ENCODE data around the gene PNMT. TPM values are rescaled to one million over a fixed set of nuclear protein-coding genes. Genes with fewer than 3 reads are reported as not detected.
A peak's percentile ranks its signal among the peaks of the same experiment; 100 is the strongest.

The PNMT gene
- total and polyA plus RNA-seq, 2 donors (not counting 1 experiment from before 2014, with no cell fraction given), result 0.13 to 0.76 TPM

DNA sequence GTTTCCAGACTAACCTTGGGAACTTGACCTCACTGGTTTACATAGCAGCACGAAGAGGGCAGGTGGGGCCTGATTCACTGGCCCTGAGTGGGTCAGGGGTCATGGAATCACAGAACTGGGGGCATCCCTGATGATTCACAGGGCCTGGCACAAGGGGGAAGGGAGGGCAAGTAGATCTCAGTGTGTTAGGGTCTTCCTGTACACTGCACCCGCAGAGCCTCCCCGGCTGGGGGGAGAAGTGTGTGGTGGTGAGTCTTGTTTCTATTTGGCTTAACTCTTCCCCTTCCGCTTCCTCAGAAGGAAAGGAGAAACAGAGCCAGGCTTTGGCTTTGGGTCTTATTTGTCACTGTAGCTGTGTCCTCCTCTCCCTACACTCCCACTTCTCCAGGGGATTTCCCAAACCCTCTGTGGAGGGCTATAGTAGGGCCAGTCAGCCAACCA lies 27.6 kb upstream of the PNMT start:
- Histone ChIP-seq H3K27me3 (replicated peaks in 1 of 4; ENCODE audit: control extremely low read depth in 1 of 4, control insufficient read depth in 3 of 4, insufficient read depth in 4 of 4, low read length in 3 of 4) (no peaks in the 10 kb centered on the region), H3K4me3 (ENCODE audit: control extremely low read depth in 1 of 5, extremely low read depth in 1 of 5, insufficient read depth in 1 of 5, low read depth in 2 of 5, low read length in 4 of 5) (no peak overlapping the region), H2AFZ (ENCODE audit: insufficient read depth, low read depth, low read length, poor library complexity, severe bottlenecking) (no peak overlapping the region), H3K79me2 (ENCODE audit: control insufficient read depth, insufficient read depth, low read length) (peaks cover 100% of the 10 kb centered on the region), H3K9me3 (ENCODE audit: control extremely low read depth in 1 of 3, control insufficient read depth in 2 of 3, insufficient read depth in 1 of 3, low read length in 2 of 3) (no peaks in the 10 kb centered on the region), H3K27ac (ENCODE audit: low read length in 2 of 2) (no peak overlapping the region), H3K4me2 (replicated peaks; ENCODE audit: low read depth, low read length, poor library complexity, severe bottlenecking) (peak overlapping the region; percentile 35), H3K36me3 (replicated peaks in 1 of 2; ENCODE audit: control extremely low read depth in 1 of 2, control insufficient read depth in 1 of 2, extremely low read depth in 1 of 2, insufficient read depth in 2 of 2, low read length in 1 of 2) (peaks cover 0 to 4% of the 10 kb centered on the region in 2 experiments), H3K9ac (ENCODE audit: low read length) (no peak overlapping the region), H3K4me1 (ENCODE audit: control insufficient read depth in 2 of 2, insufficient read depth in 2 of 2, low read length in 2 of 2) (peaks cover 45 to 65% of the 10 kb centered on the region in 2 donors), H4K20me1 (ENCODE audit: control insufficient read depth, insufficient read depth, low read length, poor library complexity, severe bottlenecking) (peaks cover 76% of the 10 kb centered on the region)
- Mint-ChIP-seq H3K27me3 (no peaks in the 10 kb centered on the region), H3K4me1 (peaks cover 73% of the 10 kb centered on the region), H3K4me3 (peak overlapping the region; percentile 15), H3K9me3 (ENCODE audit: insufficient read depth) (no peaks in the 10 kb centered on the region), H3K27ac (no peak overlapping the region)
- intact Hi-C loops (cut with micrococcal nuclease), result no loop called here
- WGBS (ENCODE audit: insufficient coverage), result 40% methylated on average over 1 of the region's 4 CpGs
- TF ChIP-seq EZH2 (IDR thresholded peaks at IDR 0.05; ENCODE audit: borderline replicate concordance, insufficient read depth, low read depth, low read length, poor library complexity, severe bottlenecking), result no peak
- TF ChIP-seq, protein P1, sequence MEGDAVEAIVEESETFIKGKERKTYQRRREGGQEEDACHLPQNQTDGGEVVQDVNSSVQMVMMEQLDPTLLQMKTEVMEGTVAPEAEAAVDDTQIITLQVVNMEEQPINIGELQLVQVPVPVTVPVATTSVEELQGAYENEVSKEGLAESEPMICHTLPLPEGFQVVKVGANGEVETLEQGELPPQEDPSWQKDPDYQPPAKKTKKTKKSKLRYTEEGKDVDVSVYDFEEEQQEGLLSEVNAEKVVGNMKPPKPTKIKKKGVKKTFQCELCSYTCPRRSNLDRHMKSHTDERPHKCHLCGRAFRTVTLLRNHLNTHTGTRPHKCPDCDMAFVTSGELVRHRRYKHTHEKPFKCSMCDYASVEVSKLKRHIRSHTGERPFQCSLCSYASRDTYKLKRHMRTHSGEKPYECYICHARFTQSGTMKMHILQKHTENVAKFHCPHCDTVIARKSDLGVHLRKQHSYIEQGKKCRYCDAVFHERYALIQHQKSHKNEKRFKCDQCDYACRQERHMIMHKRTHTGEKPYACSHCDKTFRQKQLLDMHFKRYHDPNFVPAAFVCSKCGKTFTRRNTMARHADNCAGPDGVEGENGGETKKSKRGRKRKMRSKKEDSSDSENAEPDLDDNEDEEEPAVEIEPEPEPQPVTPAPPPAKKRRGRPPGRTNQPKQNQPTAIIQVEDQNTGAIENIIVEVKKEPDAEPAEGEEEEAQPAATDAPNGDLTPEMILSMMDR (IDR thresholded peaks at IDR 0.05), result no peak
- ChIA-PET CTCF (interaction anchor here (1.8 to 5.6 kb wide), 3 partner anchors 14 to 28 kb away, joined by 5 to 61 read pairs (median 20); partner anchors contain the start of gene PNMT), POLR2A (interaction anchor here (0.6 kb wide), 1 partner anchor 191 kb away, joined by 3 read pairs; no protein-coding TSS in a partner anchor)
- no peak for ATAC-seq (ENCODE audit: low read depth)
- no peak for DNase-seq

DNA sequence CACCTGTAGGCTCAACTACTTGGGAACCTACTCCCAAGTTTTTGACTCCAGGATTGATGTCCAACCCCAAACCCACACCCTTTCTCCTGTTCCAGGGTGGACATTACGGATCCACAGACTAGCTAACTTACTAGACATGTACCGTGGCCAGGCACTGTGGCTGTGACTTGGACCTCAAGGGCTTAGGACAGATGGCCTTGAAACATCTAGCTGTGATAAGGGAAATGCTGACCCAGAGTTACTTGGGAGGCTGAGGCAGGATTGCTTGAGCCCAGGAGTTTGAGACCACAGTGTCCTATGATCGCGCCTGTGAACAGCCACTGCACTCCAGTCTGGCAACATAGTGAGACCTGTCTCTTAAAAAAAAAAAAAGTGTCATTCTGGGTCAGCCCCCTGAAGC lies 27.2 kb upstream of the PNMT start:
- H3K36me3 ChIP-seq (replicated peaks in 1 of 2; ENCODE audit: control extremely low read depth in 1 of 2, control insufficient read depth in 1 of 2, extremely low read depth in 1 of 2, insufficient read depth in 2 of 2, low read length in 1 of 2), result peaks cover 0 to 4% of the 10 kb centered on the region in 2 experiments
- no peak for ATAC-seq (ENCODE audit: low read depth)
- no peak overlapping the region for H2AFZ ChIP-seq (ENCODE audit: insufficient read depth, low read depth, low read length, poor library complexity, severe bottlenecking)
- Mint-ChIP-seq H3K4me1 (peaks cover 72% of the 10 kb centered on the region), H3K4me3 (no peak overlapping the region), H3K27ac (no peak overlapping the region), H3K9me3 (ENCODE audit: insufficient read depth) (no peaks in the 10 kb centered on the region), H3K27me3 (no peaks in the 10 kb centered on the region)
- peaks cover 100% of the 10 kb centered on the region for H3K79me2 ChIP-seq (ENCODE audit: control insufficient read depth, insufficient read depth, low read length)
- no peak overlapping the region for H3K4me2 ChIP-seq (replicated peaks; ENCODE audit: low read depth, low read length, poor library complexity, severe bottlenecking)
- TF ChIP-seq, protein P1 (IDR thresholded peaks at IDR 0.05), result no peak
- no peak for TF ChIP-seq EZH2 (IDR thresholded peaks at IDR 0.05; ENCODE audit: borderline replicate concordance, insufficient read depth, low read depth, low read length, poor library complexity, severe bottlenecking)
- peaks cover 44 to 61% of the 10 kb centered on the region in 2 donors for H3K4me1 ChIP-seq (ENCODE audit: control insufficient read depth in 2 of 2, insufficient read depth in 2 of 2, low read length in 2 of 2)
- WGBS (ENCODE audit: insufficient coverage), result 96% methylated on average over 3 of the region's 4 CpGs
- DNase-seq, result no peak
- H4K20me1 ChIP-seq (ENCODE audit: control insufficient read depth, insufficient read depth, low read length, poor library complexity, severe bottlenecking), result peaks cover 80% of the 10 kb centered on the region
- H3K27ac ChIP-seq (ENCODE audit: low read length in 2 of 2), result no peak overlapping the region
- intact Hi-C loops (cut with micrococcal nuclease), result no loop called here
- POLR2A ChIA-PET, result interaction anchor here (0.5 kb wide), 1 partner anchor 15 kb away, joined by 4 read pairs; no protein-coding TSS in a partner anchor
- CTCF ChIA-PET, result interaction anchor here (0.6 to 5.6 kb wide), 3 partner anchors 18 to 434 kb away, joined by 3 to 61 read pairs (median 5); partner anchors contain the start of gene PNMT
- no peak overlapping the region for H3K4me3 ChIP-seq (ENCODE audit: control extremely low read depth in 1 of 5, extremely low read depth in 1 of 5, insufficient read depth in 1 of 5, low read depth in 2 of 5, low read length in 4 of 5)
- no peaks in the 10 kb centered on the region for H3K27me3 ChIP-seq (replicated peaks in 1 of 4; ENCODE audit: control extremely low read depth in 1 of 4, control insufficient read depth in 3 of 4, insufficient read depth in 4 of 4, low read length in 3 of 4)
- no peaks in the 10 kb centered on the region for H3K9me3 ChIP-seq (ENCODE audit: control extremely low read depth in 1 of 3, control insufficient read depth in 2 of 3, insufficient read depth in 1 of 3, low read length in 2 of 3)
- H3K9ac ChIP-seq (ENCODE audit: low read length), result no peak overlapping the region
